Endothelial cell of umbilical vein (primary cell): Measurements from ENCODE around the gene ANKRD44. TPM values are rescaled to one million over a fixed set of nuclear protein-coding genes. Genes with fewer than 3 reads are reported as not detected.

Experiments
- BruUV-seq: library from RNA; stranded (reverse); fragments of 400-500 nt; replicated peaks from 2 replicates; lab custom pipeline; 2021; lab: Mats Ljungman, UMichigan
- CTCF ChIA-PET: fragments of 300-600, 350-600 bp; sonication (Branson Sonifier 250); formaldehyde crosslinking; loops from one replicate; lab custom pipeline; 2021; ENCODE audit warnings: antibody characterized with exemption, inconsistent platforms; lab: Charles Lee
- POLR2A ChIA-PET: fragments of 300-600, 350-600 bp; sonication (Branson Sonifier 250); formaldehyde crosslinking; loops from one replicate; lab custom pipeline; 2021; ENCODE audit warnings: antibody characterized with exemption, inconsistent platforms; lab: Charles Lee
- DNase-seq: peaks from one replicate; pipeline ENCODE4 v3.0.0-alpha.2; 2011; ENCODE audit warnings: low read depth, low spot score
- FAIRE-seq: peaks from 2 replicates; lab custom pipeline; 2011; peaks lifted over from hg19 to GRCh38; lab: Jason Lieb, UNC
- H2AFZ ChIP-seq: 2 replicates; pipeline ENCODE4 v1.6.0; 2012; ENCODE audit warnings: low read depth, low read length, control low read depth, inconsistent platforms
- H3K27ac ChIP-seq: 2 replicates; pipeline ENCODE4 v1.5.1; 2011; ENCODE audit warnings: low read depth, mild to moderate bottlenecking, control low read depth, low read length, moderate library complexity; ENCODE audit not compliant: insufficient read depth
- H3K27me3 ChIP-seq, 2 experiments: 2 replicates each; pipeline versions ENCODE4 v1.6.0 to v1.6.1; 2011; ENCODE audit warnings: low read length in 2 of 2, mixed read lengths in 1 of 2; ENCODE audit not compliant: control insufficient read depth in 2 of 2, insufficient read depth in 2 of 2
- H3K36me3 ChIP-seq, 2 experiments: 2 replicates in 1 of 2; 3 replicates in 1 of 2; pipeline ENCODE4 v1.5.1; 2011; ENCODE audit warnings: low read length in 2 of 2, mild to moderate bottlenecking in 1 of 2, moderate library complexity in 1 of 2; ENCODE audit not compliant: control insufficient read depth in 2 of 2, insufficient read depth in 2 of 2; ENCODE audit errors: extremely low read depth in 1 of 2
- H3K4me1 ChIP-seq: 3 replicates; pipeline ENCODE4 v1.5.1; 2011; ENCODE audit warnings: mild to moderate bottlenecking, low read length; ENCODE audit not compliant: control insufficient read depth, insufficient read depth; ENCODE audit errors: extremely low read depth
- H3K4me2 ChIP-seq: 2 replicates; pipeline ENCODE4 v1.6.1; 2011; ENCODE audit warnings: low read length, control low read depth, mixed read lengths; ENCODE audit not compliant: insufficient read depth
- H3K4me3 ChIP-seq, 3 experiments: fragments of 200-600 bp in 1 of 3; sonication (generic), shearing (Covaris generic) in 1 of 3; replicated peaks in 1 of 3; 2 replicates each; pipeline ENCODE4 v1.5.1; 2011 to 2016; ENCODE audit warnings: control low read depth in 3 of 3, low read length in 3 of 3, mild to moderate bottlenecking in 2 of 3, inconsistent platforms in 1 of 3, low read depth in 1 of 3, moderate library complexity in 1 of 3; ENCODE audit not compliant: insufficient read depth in 1 of 3
- H3K79me2 ChIP-seq: 2 replicates; pipeline ENCODE4 v1.6.0; 2012; ENCODE audit warnings: low read length, inconsistent platforms; ENCODE audit not compliant: control insufficient read depth, insufficient read depth
- H3K9ac ChIP-seq: replicated peaks from 2 replicates; pipeline ENCODE3; 2011; ENCODE audit warnings: low read length, control low read depth; ENCODE audit not compliant: insufficient read depth; ENCODE audit errors: extremely low read depth
- H3K9me1 ChIP-seq: replicated peaks from 3 replicates; pipeline ENCODE4 v1.6.0; 2011; ENCODE audit warnings: mild to moderate bottlenecking, low read length; ENCODE audit not compliant: control insufficient read depth, insufficient read depth; ENCODE audit errors: extremely low read depth
- H3K9me3 ChIP-seq: replicated peaks from 2 replicates; pipeline ENCODE4 v1.5.1; 2012; ENCODE audit warnings: low read length, inconsistent platforms; ENCODE audit not compliant: control insufficient read depth, insufficient read depth
- H4K20me1 ChIP-seq: replicated peaks from 2 replicates; pipeline ENCODE3; 2011; ENCODE audit warnings: mild to moderate bottlenecking, low read length; ENCODE audit not compliant: control insufficient read depth, insufficient read depth; ENCODE audit errors: extremely low read depth
- CTCF ChIP-seq, 2 donors: IDR thresholded peaks; 1 replicate in 1 of 2; 2 replicates in 1 of 2; pipeline ENCODE4 v1.5.1; 2011; ENCODE audit warnings: low read length in 2 of 2, mild to moderate bottlenecking in 2 of 2, moderate library complexity in 2 of 2, control low read depth in 1 of 2, inconsistent platforms in 1 of 2, low read depth in 1 of 2; ENCODE audit not compliant: insufficient read depth in 1 of 2; ENCODE audit errors: extremely low read depth in 1 of 2
- EZH2 ChIP-seq: IDR thresholded peaks from 2 replicates; pipeline ENCODE4 v1.6.1; 2012; ENCODE audit warnings: borderline replicate concordance, low read depth, mild to moderate bottlenecking, moderate library complexity, low read length, inconsistent platforms; ENCODE audit not compliant: severe bottlenecking
- FOS ChIP-seq: IDR thresholded peaks from 2 replicates; pipeline ENCODE4 v1.6.1; 2011; ENCODE audit warnings: mild to moderate bottlenecking, low read length, moderate library complexity, borderline replicate concordance; ENCODE audit not compliant: insufficient read depth
- GATA2 ChIP-seq: IDR thresholded peaks from 2 replicates; pipeline ENCODE4 v1.7.0; 2011; ENCODE audit warnings: low read depth, mild to moderate bottlenecking, moderate library complexity, mixed read lengths, low read length; ENCODE audit not compliant: insufficient read length, insufficient read depth
- JUN ChIP-seq: IDR thresholded peaks from 2 replicates; pipeline ENCODE4 v1.6.1; 2011; ENCODE audit warnings: borderline replicate concordance, low read depth; ENCODE audit not compliant: insufficient read length, insufficient read depth
- MYC ChIP-seq: IDR thresholded peaks from one replicate; pipeline ENCODE4 v1.6.1; 2011; ENCODE audit warnings: mild to moderate bottlenecking, low read depth, low read length
- POLR2A ChIP-seq: IDR thresholded peaks from 2 replicates; pipeline ENCODE4 v1.6.1; 2012; ENCODE audit warnings: low read depth, mild to moderate bottlenecking, control low read depth, low read length
- POLR2AphosphoS5 ChIP-seq: IDR thresholded peaks from 2 replicates; pipeline ENCODE4 v1.6.1; 2012; ENCODE audit warnings: low read depth, mild to moderate bottlenecking, control low read depth, low read length, moderate library complexity; ENCODE audit not compliant: insufficient read depth
- dilution Hi-C: fragments of 300-500 bp; cut with MboI; formaldehyde crosslinking; loops from one replicate; pipeline ENCODE4 v1.15.0; 2019; ENCODE audit warnings: low sequenced_read_pairs; ENCODE audit not compliant: extremely low pct_ligation_motif_present
- intact Hi-C: fragments of 100-400 bp; cut with micrococcal nuclease; formaldehyde crosslinking; loops from one replicate; pipeline ENCODE4 v1.10.0; 2022
- polyA plus RNA-seq, 4 experiments: library from polyadenylated mRNA; depleted of rRNA in 3 of 4; stranded (reverse) in 3 of 4; unstranded in 1 of 4; fragments of >200 nt; gene quantifications; 2 replicates each; pipeline versions ENCODE4 v1.2.1 to v1.2.3, GENCODE V29; 2011 to 2012; ENCODE audit warnings: missing spikeins in 1 of 4
- total RNA-seq: library from RNA; stranded (reverse); gene quantifications from 2 replicates; pipeline ENCODE4 v1.2.3, GENCODE V29; 2021
- TF ChIP-seq, protein P1 (sequence below): IDR thresholded peaks from 2 replicates; pipeline ENCODE4 v1.6.1; 2011; ENCODE audit not compliant: insufficient read depth, insufficient read length

The ANKRD44 gene
- total and polyA plus RNA-seq, 2 donors (not counting 3 experiments of a cell fraction or from before 2014, with no cell fraction given): 3.4 to 6.1 TPM

DNA sequence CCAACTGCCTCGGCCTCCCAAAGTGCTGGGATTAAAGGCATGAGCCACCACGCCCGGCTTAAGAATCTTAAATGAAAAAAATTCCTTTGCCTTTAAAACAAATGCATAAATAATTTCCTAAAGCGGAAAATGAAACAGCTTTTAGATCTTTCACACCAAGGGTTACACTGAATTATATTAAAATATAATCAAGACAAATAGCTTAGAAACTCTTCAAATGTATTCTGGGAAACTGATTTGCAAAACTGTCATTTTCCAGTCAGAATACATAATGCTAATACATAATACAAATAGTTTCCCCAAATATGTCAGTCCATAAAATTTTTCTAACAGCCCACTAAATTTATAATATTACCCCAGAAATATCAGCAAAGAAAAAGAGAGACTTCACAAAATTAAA is 315.8 kb downstream of the ANKRD44 start:
- POLR2A ChIA-PET: no interaction called here
- Histone ChIP-seq H3K9me3 (no peaks in the 10 kb centered on the region), H4K20me1 (no peaks in the 10 kb centered on the region), H3K79me2 (no peaks in the 10 kb centered on the region), H3K4me3 (no peak overlapping the region), H3K9ac (no peak overlapping the region), H3K27ac (no peak overlapping the region), H3K4me1 (no peaks in the 10 kb centered on the region), H3K27me3 (no peaks in the 10 kb centered on the region), H3K4me2 (no peak overlapping the region), H2AFZ (no peak overlapping the region), H3K36me3 (no peaks in the 10 kb centered on the region), H3K9me1 (no peaks in the 10 kb centered on the region)
- intact Hi-C loops: no loop called here
- TF ChIP-seq POLR2AphosphoS5 (no peak), MYC (no peak), CTCF (IDR thresholded peaks at IDR 0.05; ENCODE audit: extremely low read depth in 1 of 2, insufficient read depth in 1 of 2, low read depth in 1 of 2, low read length in 2 of 2) (no peak), GATA2 (no peak), POLR2A (no peak), JUN (no peak), FOS (no peak), EZH2 (no peak)
- TF ChIP-seq, protein P1, sequence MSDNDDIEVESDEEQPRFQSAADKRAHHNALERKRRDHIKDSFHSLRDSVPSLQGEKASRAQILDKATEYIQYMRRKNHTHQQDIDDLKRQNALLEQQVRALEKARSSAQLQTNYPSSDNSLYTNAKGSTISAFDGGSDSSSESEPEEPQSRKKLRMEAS: no peak
- dilution Hi-C loops: no loop called here
- CTCF ChIA-PET: interaction anchor here (1.6 to 4.1 kb wide), 2 partner anchors 9 to 17 kb away, joined by 3 to 15 read pairs; no protein-coding TSS in a partner anchor
- DNase-seq: no peak
- BruUV-seq: no TSS peak
- FAIRE-seq: no peak
